K562 (cell line): ENCODE measurements around the gene NIPBL. TPM values are rescaled to one million over a fixed set of nuclear protein-coding genes. Genes with fewer than 3 reads are reported as not detected.
A peak's percentile ranks its signal among the peaks of the same experiment; 100 is the strongest.

ENCODE experiments used
- ATAC-seq: fragments of 200-7000 bp; cut with Tn5 transposase; 3 replicates; pipeline ENCODE4 v1.9.1; 2020; ENCODE audit warnings: moderate library complexity
- BruUV-seq: library from RNA; stranded (reverse); fragments of 400-500 nt; replicated peaks from 2 replicates; lab custom pipeline; 2021; lab: Mats Ljungman, UMichigan
- CTCF ChIA-PET: fragments of 300-600 bp; formaldehyde crosslinking; extraction: SDS; loops from one replicate; lab custom pipeline; 2021; ENCODE audit warnings: low intra/inter-chr PET ratio; lab: Yijun Ruan, JAX
- POLR2A ChIA-PET: fragments of 300-600, 350-650 bp; sonication (Branson Sonifier 250); formaldehyde crosslinking; extraction: SDS; loops from one replicate; lab custom pipeline; 2021; ENCODE audit warnings: antibody characterized with exemption, inconsistent platforms; lab: Yijun Ruan, JAX
- DNase-seq, 4 experiments: peaks; one replicate each; pipeline versions ENCODE4 v3.0.0 to v3.0.0-alpha.2; 2011 to 2018; ENCODE audit warnings: low spot score in 3 of 4, mixed read lengths in 3 of 4; ENCODE audit errors: extremely low read depth in 1 of 4
- FAIRE-seq: peaks from 2 replicates; lab custom pipeline; 2011; peaks lifted over from hg19 to GRCh38; lab: Jason Lieb, UNC
- H2AFZ ChIP-seq: 2 replicates; pipeline ENCODE4 v1.6.0; 2011; ENCODE audit warnings: low read depth, low read length, control low read depth, inconsistent platforms
- H3K27ac ChIP-seq: fragments of 200-600 bp; 3 replicates; pipeline ENCODE4 v1.8.0; 2011; ENCODE audit warnings: low read depth, mild to moderate bottlenecking, control low read depth, inconsistent platforms, low read length, moderate library complexity, mixed read lengths; ENCODE audit errors: extremely low read depth
- H3K27me3 ChIP-seq, 2 experiments: fragments of 300-600 bp in 1 of 2; 2 replicates in 1 of 2; 3 replicates in 1 of 2; pipeline versions ENCODE4 v1.6.0 to v1.8.0; 2011; ENCODE audit warnings: inconsistent platforms in 2 of 2, low read length in 2 of 2, mild to moderate bottlenecking in 1 of 2, mixed read lengths in 1 of 2, moderate library complexity in 1 of 2; ENCODE audit not compliant: control insufficient read depth in 2 of 2, insufficient read depth in 2 of 2
- H3K36me3 ChIP-seq: fragments of 300-600 bp; 3 replicates; pipeline ENCODE4 v1.8.0; 2011; ENCODE audit warnings: mild to moderate bottlenecking, low read length, inconsistent platforms; ENCODE audit not compliant: control insufficient read depth, insufficient read depth
- H3K4me1 ChIP-seq, 2 experiments: fragments of 200-600 bp in 1 of 2; replicated peaks in 1 of 2; 2 replicates in 1 of 2; 3 replicates in 1 of 2; pipeline versions ENCODE4 v1.5.1 to v1.8.0; 2011; ENCODE audit warnings: inconsistent platforms in 2 of 2, low read length in 2 of 2, mild to moderate bottlenecking in 1 of 2, mixed read lengths in 1 of 2, moderate library complexity in 1 of 2; ENCODE audit not compliant: control insufficient read depth in 2 of 2, insufficient read depth in 2 of 2
- H3K4me2 ChIP-seq: 2 replicates; pipeline ENCODE4 v1.6.1; 2011; ENCODE audit warnings: low read length, control low read depth, inconsistent platforms, mixed read lengths; ENCODE audit not compliant: insufficient read depth
- H3K4me3 ChIP-seq: fragments of 200-600 bp; sonication (generic), shearing (Covaris generic); 2 replicates; pipeline ENCODE4 v1.5.1; 2016; ENCODE audit warnings: control low read depth, inconsistent platforms
- H3K79me2 ChIP-seq: fragments of 200-600 bp; 3 replicates; pipeline ENCODE4 v1.8.0; 2011; ENCODE audit warnings: low read length, inconsistent platforms; ENCODE audit not compliant: control insufficient read depth, insufficient read depth
- H3K9ac ChIP-seq, 2 experiments: 2 replicates each; pipeline versions ENCODE4 v1.6.0 to v1.6.1; 2011; ENCODE audit warnings: low read depth in 2 of 2, low read length in 2 of 2, control low read depth in 1 of 2, inconsistent platforms in 1 of 2, mild to moderate bottlenecking in 1 of 2, mixed read lengths in 1 of 2; ENCODE audit not compliant: insufficient read depth in 1 of 2
- H3K9me1 ChIP-seq: one replicate; pipeline ENCODE4 v1.6.0; 2011; ENCODE audit warnings: inconsistent platforms, mild to moderate bottlenecking, low read length, moderate library complexity; ENCODE audit not compliant: control insufficient read depth, insufficient read depth
- H3K9me3 ChIP-seq: replicated peaks from 2 replicates; pipeline ENCODE4 v1.5.1; 2011; ENCODE audit warnings: low read depth, low read length, inconsistent platforms; ENCODE audit not compliant: control insufficient read depth, insufficient read depth
- H4K20me1 ChIP-seq: replicated peaks from 2 replicates; pipeline ENCODE4 v1.6.1; 2011; ENCODE audit warnings: low read length, inconsistent platforms, mixed read lengths; ENCODE audit not compliant: control insufficient read depth, insufficient read depth
- ELF2 ChIP-seq: fragments of 250-450 bp; sonication (Bioruptor Pico); IDR thresholded peaks from 2 replicates; pipeline ENCODE4 v1.5.0; 2021; ENCODE audit warnings: mild to moderate bottlenecking
- HMG20A ChIP-seq: fragments of 450-650 bp; formaldehyde crosslinking; conservative IDR thresholded peaks from 2 replicates; pipeline ENCODE4 v1.4.0; 2020; ENCODE audit warnings: mild to moderate bottlenecking, mixed read lengths
- KLF10 ChIP-seq: fragments of 250-450 bp; sonication (Bioruptor Pico); IDR thresholded peaks from 2 replicates; pipeline ENCODE4 v1.6.1; 2021; ENCODE audit warnings: matching md5 sums
- POU5F1 ChIP-seq: fragments of 150-350 bp; IDR thresholded peaks from 2 replicates; pipeline ENCODE4 v1.6.1; 2014; ENCODE audit warnings: borderline replicate concordance, low read length, low read depth, mild to moderate bottlenecking; ENCODE audit not compliant: partially characterized antibody
- ZKSCAN3 ChIP-seq: fragments of 250-450 bp; sonication (Bioruptor Pico); IDR thresholded peaks from 2 replicates; pipeline ENCODE4 v1.4.0; 2020
- ZNF263 ChIP-seq: sonication (generic); formaldehyde crosslinking; IDR thresholded peaks from 2 replicates; pipeline ENCODE4 v1.8.0; 2022; ENCODE audit warnings: mild to moderate bottlenecking, missing genetic modification reagents, borderline replicate concordance
- ZNF316 ChIP-seq: fragments of 450-650 bp; IDR thresholded peaks from 2 replicates; pipeline ENCODE4 v1.6.1; 2016
- WGBS: fragments of 100-300 bp; shearing (Covaris generic); methylation state at CpG from one replicate; pipeline ENCODE4 v1.1.6; 2016; ENCODE audit warnings: low coverage, mixed read lengths; ENCODE audit not compliant: insufficient coverage; ENCODE audit errors: missing lambda C conversion rate; 5-methylcytosine and 5-hydroxymethylcytosine counted together
- in situ Hi-C: fragments of 300-500 bp; cut with MboI; formaldehyde crosslinking; loops from 4 replicates; pipeline ENCODE4 v1.15.0; 2018; ENCODE audit warnings: inconsistent platforms, mixed read lengths
- intact Hi-C: fragments of 100-400 bp; cut with micrococcal nuclease; formaldehyde crosslinking; loops from 2 replicates; pipeline ENCODE4 v1.14.2; 2022
- polyA plus RNA-seq, 8 experiments: library from polyadenylated mRNA; depleted of rRNA in 4 of 8; stranded (reverse) in 5 of 8; unstranded in 3 of 8; fragments of >200 nt; fragmentation: Nextera tagmentation in 2 of 8; fragmentation: Illumina TruSeq in 1 of 8; extraction: Ambion mirVana in 2 of 8; extraction: Trizol in 1 of 8; gene quantifications; 2 replicates each; pipeline versions ENCODE4 v1.2.1 to v1.2.3, GENCODE V29; 2011 to 2014; ENCODE audit warnings: inconsistent platforms in 1 of 8, missing spikeins in 1 of 8
- total RNA-seq, 7 experiments: library from RNA; depleted of rRNA in 6 of 7; stranded (reverse); fragments of >200 nt in 6 of 7; fragmentation: Illumina TruSeq in 2 of 7; extraction: Trizol in 2 of 7; gene quantifications; 2 replicates each; pipeline versions ENCODE4 v1.2.1 to v1.2.3, GENCODE V29; 2011 to 2021; ENCODE audit warnings: low replicate concordance in 1 of 7

Gene NIPBL
- total and polyA plus RNA-seq, 9 of the 15 experiments (the other 6 are each of a cell fraction or from before 2014, with no cell fraction given) = 12.9 to 56.7 (median 38.9) TPM

DNA sequence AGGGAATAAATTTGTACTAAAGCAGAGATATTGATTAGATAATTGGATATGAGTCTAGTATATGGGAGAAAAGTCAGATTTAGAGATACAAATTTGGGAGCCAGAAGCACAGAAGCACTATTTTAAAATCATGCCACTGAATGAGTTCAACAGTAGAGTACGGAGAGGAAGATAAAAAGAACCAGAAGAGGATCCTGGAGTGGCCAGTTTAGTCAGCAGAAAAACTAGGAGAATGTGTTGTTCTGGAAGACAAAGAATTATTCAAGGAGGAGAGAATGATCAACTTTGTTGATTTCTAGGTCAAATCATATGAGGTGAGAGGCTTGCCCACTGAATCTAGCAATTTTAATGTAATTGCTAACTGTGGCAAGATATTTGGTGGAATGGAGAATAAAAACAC is 67.0 kb downstream of the NIPBL start:
- no peak overlapping the region for H2AFZ ChIP-seq
- ATAC-seq (0 out of 3 replicates have a peak, but pooled peaks have one; percentile 36), DNase-seq (no peak), FAIRE-seq (no peak)
- BruUV-seq = no TSS peak
- POLR2A ChIA-PET = no interaction called here
- no peak overlapping the region for H3K4me2 ChIP-seq
- TF ChIP-seq ZNF263 (CRISPR knock-in tag) = no peak
- 0 out of 2 replicates have a peak, but pooled peaks have one; percentile 9 for TF ChIP-seq KLF10
- no peak for TF ChIP-seq ELF2
- no peak for TF ChIP-seq HMG20A (CRISPR knock-in tag)
- TF ChIP-seq ZKSCAN3 (CRISPR knock-in tag) = no peak
- no peaks in the 10 kb centered on the region for H3K4me1 ChIP-seq
- CTCF ChIA-PET = interaction anchor here (1.6 to 2.4 kb wide), 2 partner anchors 65 to 204 kb away, joined by 3 to 8 read pairs; no protein-coding TSS in a partner anchor
- peaks cover 93% of the 10 kb centered on the region for H3K79me2 ChIP-seq
- no peak overlapping the region for H3K27ac ChIP-seq
- intact Hi-C loops (no loop called here), in situ Hi-C loops (loop anchor here (10.0 kb wide), 1 partner anchor 209 kb away; no protein-coding TSS in a partner anchor)
- WGBS = 36% methylated on average over 1 of the region's 1 CpG
- H3K27me3 ChIP-seq = no peaks in the 10 kb centered on the region
- H3K9ac ChIP-seq = no peak overlapping the region
- H3K9me1 ChIP-seq = no peaks in the 10 kb centered on the region
- no peak overlapping the region for H3K4me3 ChIP-seq
- H3K36me3 ChIP-seq = no peaks in the 10 kb centered on the region
- H4K20me1 ChIP-seq = no peaks in the 10 kb centered on the region; the same call in 1 of the 2 replicates
- no peaks in the 10 kb centered on the region for H3K9me3 ChIP-seq

DNA sequence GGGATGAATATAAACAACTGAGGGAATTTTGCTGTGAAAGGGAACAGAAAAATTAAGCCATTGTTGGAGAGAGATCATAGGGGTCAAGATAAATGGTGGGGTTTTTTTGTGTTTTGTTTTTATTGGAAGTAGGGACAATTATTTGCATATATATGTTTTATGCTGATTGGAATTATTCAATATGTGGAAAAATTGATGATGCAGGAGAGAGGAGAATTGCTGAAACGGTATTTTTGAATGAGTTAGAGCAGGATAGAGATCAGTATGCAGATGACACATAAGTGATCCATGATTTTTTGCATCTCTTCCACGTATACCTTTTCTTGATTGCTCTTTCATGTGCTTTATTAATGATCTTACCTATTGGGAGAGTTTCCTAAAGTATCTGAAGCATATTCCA is 67.5 kb downstream of the NIPBL start:
- POLR2A ChIA-PET = no interaction called here
- intact Hi-C loops = loop anchor here (2.0 kb wide), 2 partner anchors 63 to 205 kb away; no protein-coding TSS in a partner anchor
- DNase-seq (no peak), ATAC-seq (no peak), FAIRE-seq (no peak)
- Histone ChIP-seq H3K4me3 (no peak overlapping the region), H3K9ac (no peak overlapping the region), H3K27ac (no peak overlapping the region), H2AFZ (no peak overlapping the region), H4K20me1 (no peaks in the 10 kb centered on the region; the same call in 1 of the 2 replicates), H3K27me3 (no peaks in the 10 kb centered on the region), H3K9me1 (no peaks in the 10 kb centered on the region), H3K36me3 (no peaks in the 10 kb centered on the region), H3K9me3 (no peaks in the 10 kb centered on the region), H3K4me2 (no peak overlapping the region), H3K4me1 (no peaks in the 10 kb centered on the region), H3K79me2 (peaks cover 93% of the 10 kb centered on the region)
- in situ Hi-C loops = loop anchor here (10.0 kb wide), 1 partner anchor 209 kb away; no protein-coding TSS in a partner anchor
- WGBS = 41% methylated on average over 2 of the region's 2 CpGs
- no TSS peak for BruUV-seq
- CTCF ChIA-PET = interaction anchor here (1.1 to 2.4 kb wide), 3 partner anchors 65 to 215 kb away, joined by 3 to 8 read pairs (median 3); no protein-coding TSS in a partner anchor
- peak; percentile 80 for TF ChIP-seq ZNF316
- TF ChIP-seq POU5F1 = no peak
